HT-29 (cell line): ENCODE results near the gene RAB3B. TPM values are rescaled to one million over a fixed set of nuclear protein-coding genes. Genes with fewer than 3 reads are reported as not detected.
A peak's percentile ranks its signal among the peaks of the same experiment; 100 is the strongest.
"Not testable (repeated sequence)": the region's sequence is repeated elsewhere in the genome, so short reads cannot be mapped to it uniquely, and the experiment has no call there.

Experiments used
- DNase-seq: peaks from one replicate; pipeline ENCODE4 v3.0.0-alpha.2; 2015; ENCODE audit warnings: low spot score
- total RNA-seq: library from RNA; depleted of rRNA; stranded (reverse); fragments of >200 nt; shearing (Covaris generic); gene quantifications from 2 replicates; pipeline ENCODE4 v1.2.3, GENCODE V29; 2014

The RAB3B gene
- total RNA-seq, 1 experiment from 2014 or later: 0.20 TPM

DNA sequence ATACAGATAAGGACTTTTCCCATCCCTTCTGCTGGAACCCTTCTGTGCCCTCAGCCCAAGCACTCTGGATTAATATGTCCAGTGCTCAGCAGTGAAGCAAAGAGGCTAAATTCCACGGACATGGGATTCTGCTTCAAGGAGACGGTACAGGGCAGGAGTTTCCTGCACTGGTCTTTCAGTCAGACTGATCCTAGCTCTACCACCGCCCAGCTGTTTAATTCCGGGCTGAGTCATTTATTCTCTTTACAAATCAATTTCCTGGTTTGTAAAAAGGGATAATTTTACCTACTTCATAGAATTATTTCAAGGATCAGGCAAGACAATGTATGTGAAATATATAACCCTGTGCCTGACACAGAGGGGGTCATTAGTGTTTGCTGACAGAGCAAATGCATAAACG, 70.4 kb downstream of the RAB3B start:
- no peak for DNase-seq

DNA sequence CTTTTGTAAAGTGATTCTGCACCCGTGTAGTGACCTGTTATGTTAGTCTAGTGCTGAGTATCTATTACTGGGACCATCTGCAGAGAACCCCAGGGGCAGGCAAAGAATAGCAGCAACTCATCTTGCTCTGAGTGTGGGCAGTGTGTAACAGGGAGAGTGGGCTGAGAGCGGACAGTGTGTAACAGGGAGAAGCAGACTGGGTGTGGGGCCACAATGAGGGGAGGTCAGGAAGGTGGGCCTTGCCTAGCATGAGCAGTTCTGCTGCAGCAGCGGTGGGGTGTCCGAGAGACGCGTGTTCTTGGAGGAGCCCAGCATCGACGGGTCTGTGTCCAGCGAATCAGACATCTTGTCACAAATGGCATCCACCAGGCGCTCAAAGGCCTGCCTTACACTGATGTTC, 70.8 kb downstream of the RAB3B start:
- no peak for DNase-seq

DNA sequence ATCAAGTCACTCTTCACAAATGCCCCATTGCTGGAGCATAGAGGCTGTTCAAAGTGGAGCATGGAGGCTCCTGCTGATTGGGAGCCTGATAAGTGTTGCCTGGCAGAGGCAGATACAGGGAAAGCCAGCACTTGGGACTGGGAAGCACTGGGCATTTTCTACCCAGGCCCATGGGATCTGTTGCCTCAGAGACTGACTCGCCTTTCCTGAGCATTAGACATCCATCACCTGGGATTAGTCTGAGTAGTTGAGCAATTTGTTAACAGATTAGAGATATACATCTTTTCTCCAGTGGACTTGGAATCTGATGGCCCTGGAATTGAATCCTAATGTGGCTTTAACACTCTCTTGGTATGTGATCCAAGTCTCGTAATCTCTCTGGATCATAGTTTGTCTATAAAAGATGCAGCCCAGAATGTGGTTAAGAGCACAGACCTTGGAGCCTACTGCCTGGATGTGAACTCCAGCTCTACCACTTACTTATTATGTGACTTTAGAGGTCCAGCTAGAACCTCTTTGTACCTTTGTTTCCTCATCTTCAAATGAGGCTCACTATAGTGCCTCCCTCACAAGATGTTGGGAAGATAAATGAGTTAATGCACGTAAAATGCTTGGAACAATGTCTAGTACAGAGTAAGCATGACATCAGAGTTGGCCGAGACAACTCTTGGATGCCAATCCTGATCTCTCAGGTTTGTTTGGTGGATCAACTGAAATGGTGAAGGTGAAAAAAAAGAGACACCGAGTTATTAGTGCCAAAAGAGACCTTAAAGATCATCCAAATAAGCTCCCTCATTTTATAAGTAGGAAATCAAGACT, 73.7 kb downstream of the RAB3B start:
- no peak for DNase-seq

DNA sequence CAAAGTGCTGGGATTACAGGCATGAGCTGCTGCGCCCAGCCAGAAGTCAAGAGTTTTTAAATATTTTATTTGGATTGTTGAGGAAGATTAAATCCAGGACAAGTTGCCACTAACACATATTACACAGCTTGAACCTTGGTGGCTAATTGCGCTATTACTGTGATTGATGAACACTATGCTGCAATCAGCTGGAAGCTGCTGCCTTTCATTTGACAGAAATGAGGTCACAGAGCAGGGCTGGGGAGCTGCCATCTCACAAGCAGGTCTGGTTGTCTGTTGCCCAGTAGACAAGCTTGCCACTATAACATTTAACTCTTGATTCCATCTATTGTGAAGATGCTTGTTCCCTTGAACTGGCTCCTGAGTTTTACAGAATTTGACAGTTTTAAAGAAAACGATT, 74.5 kb downstream of the RAB3B start:
- DNase-seq: no peak

DNA sequence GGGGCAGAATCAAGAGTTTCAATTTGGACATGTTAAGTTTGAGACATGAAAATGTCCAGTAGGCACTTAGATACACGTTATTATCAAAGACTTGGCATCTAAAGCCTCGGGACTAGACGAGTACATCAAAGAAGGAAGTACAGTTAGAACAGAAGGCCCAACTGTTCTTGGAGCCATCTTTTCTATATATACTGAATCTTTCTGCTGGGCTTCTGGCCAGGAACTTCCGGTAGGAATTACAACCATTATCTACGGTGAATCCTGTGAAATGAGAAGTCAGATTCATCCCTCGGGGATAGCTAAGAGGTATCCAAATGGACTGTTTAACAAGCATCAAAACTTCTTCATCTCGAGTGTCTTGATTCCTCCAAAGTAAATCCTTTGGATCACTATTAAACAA, 77.6 kb downstream of the RAB3B start:
- DNase-seq: no peak

DNA sequence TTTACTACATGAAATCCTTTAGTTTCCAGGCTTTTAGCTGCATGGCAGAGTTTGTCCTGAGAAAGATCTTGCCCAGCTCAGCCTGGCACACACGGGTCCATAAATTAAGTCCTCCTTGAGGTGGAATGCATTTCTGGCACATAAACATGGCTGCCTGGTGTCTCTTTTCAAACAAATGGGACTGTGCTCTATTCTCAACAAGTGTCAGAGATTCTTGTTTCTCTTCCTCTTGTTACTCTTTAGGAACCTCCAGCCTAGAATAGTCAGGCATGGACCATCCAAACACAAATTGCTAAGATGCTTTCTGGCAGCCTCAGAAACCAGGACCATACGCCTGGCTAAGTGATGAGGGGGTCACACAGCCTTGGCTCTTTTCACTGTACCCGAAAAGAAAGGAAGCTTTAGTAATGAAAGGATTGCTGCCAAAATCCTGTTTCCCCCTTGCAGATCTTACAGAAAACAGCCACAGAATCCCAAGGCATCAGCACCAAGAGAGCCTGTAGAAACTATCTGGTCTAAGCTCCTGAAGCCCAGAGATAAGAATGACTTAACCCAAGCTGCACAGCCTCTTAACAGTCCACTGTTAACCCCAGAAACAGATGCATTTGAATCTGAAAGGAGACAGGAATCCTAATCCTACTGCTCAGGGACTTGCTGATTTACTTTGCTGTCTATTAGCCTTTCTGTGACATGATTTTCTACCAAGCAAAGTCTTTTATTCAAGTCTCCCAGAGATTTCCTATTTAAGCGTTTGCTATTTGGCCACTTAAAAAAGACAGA, 80.1 kb downstream of the RAB3B start:
- no peak for DNase-seq

DNA sequence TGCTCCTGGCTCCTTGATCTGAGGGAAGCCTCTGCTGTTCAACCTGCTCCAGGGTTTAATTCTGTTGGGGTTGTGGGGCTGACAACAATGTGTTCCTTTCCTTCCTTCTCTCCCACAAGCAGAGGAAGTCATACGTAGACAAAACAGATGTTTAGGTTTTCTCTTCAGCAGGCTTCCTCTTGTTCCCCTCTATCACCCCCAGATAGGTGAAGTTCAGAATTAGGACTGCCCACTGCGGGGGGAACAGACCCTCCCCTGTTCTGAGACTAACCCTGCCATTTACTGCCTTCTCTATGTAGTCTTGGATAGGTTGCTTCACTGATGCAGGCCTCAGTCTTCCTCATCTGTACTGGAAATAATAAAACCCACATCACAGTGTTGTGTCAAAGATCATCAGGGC, 82.0 kb downstream of the RAB3B start:
- no peak for DNase-seq

DNA sequence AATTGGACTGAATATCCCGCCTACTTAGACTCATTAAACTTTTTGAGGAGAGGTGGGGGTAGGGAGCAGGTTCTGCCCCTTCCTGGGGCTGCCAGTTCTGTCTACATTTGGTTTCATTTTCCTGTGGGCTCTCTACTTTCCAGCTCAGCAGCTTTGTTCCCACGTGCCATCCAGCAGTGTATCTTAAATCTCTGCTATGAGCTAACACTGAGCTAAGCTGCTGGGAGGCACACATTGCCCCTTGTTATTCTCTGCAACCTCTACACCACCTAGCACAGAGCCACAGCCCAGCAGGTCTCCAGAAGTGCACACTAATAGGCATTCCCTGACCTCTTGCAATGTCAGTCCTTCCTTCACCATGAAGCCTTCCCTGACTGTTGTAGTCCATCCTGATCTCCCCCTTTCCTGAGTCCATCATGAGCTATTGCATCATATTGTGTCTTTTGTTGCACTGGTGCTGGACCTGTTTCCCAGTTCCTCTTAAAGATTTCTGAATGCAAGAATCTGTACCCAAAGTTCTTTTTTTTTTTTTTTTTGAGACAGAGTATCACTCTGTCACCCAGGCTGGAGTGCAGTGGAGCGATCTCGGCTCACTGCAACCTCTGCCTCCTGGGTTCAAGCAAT, 83.3 kb downstream of the RAB3B start:
- no peak for DNase-seq

DNA sequence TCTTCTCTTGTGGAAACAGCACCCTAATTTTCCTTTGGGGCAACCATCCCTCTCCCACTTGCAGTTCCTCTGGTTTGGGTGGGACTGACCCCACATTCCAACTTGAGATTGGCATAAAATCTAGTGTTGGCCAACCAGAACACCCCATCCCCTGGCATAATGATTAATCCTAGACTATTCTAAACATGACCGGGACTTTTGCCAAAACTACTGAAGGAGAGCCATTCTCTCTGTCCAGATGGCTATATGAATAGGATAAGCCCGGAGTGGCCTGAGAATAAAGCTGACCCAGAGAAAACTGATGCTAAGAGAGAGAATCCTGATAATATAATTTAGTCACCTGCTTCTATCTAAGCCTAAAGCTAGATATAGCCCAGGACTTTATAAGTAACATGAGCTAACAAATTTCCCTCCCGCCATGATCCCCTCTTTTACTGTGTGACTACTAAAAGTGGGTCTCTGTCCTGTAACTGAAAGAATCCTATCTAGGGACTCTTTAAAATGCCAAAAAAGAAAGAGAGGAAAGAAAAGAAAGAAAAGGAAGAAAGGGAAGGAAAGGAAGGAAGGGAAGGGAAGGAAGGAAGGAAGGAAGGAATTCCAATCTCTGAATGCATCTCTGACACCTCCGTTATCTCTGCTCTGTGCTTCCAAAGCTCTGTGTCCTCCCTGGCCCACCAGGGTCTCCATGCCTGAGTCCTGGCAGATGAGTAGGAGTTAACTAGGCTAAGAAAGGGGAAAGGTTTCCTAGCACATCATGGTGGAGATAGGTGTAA, 84.0 kb downstream of the RAB3B start:
- no peak for DNase-seq

DNA sequence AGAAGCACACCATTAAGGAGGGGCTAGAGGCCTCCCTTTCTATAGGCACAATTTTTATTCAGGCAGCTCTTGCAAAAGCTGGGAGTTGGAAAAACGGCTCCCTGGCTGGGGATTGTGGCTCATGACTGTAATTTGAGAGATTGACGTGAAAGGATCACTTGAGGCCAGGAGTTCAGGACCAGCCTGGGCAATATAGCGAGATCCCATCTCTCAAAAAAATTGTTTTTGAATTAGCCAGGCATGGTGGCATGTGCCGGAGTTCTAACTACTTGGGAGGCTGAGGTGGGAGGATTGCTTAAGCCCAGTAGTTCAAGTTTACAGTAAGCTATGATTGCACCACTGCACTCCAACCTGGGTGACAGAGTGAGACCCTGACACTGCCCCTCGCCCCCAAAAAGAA, 88.0 kb downstream of the RAB3B start:
- DNase-seq: no peak

DNA sequence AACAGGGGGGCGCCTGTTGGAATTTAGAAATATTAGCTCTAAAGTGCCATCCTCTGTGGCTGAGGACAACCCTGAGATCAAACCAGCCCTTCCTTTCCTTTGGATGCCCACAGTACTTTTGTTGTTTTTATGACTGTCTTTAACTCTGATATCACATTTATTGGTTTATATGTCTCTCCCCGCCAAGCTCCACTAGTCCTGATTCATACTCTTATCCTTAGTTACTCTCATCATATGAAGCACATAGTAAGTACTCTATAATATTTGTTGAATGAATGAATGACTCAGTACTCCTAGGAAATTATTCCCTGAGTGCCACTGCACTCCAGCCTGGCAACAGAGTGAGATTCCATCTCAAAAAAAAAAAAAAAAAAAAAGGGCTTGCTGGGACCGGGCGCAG, 89.3 kb downstream of the RAB3B start:
- DNase-seq: no peak

DNA sequence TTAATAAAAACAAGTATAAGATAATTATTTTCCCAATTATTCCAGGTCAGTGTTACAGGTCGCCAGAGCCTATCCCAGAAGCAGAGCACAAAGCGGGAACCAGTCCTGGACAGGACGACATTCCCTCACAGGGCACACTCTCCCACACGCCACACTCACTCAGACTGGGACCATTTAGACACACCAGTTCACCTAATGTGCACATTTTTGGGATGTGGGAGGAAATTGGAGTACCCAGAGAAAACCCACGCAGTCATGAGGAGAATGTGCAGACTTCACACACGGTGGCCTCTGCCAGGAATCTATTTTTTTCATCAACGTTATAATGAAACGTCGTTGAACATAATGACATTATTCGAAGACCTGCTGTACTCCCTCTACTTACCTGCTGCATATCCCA, 91.5 kb downstream of the RAB3B start:
- DNase-seq: no peak

DNA sequence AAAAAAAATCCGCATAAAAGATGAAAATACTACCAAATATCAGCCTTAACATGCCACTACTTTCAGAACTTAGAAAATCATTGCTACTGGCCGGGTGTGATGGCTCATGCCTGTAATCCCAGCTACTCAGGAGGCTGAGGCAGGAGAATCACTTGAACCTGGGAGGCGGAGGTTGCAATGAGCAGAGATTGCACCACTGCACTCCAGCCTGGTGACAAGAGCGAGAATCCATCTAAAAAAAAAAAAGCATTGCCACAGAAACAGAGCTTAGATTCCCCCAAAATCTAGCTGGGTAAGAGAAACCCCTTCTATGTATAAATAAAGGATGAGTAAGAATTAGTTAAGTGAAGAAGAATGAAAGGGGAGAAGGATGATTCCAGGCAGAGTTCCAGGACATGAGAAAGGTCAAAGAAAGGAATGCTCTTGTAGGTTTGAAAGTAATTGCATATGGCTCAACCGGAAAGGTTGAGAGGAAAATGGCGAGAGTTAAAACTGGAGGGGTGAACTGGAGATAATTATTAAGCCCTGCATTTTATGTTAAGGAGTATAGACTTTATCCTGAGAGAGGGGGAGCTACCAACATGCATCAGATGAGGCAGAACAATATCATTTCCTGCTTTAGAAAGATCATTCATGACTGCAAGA, 92.3 kb downstream of the RAB3B start:
- DNase-seq: no peak

DNA sequence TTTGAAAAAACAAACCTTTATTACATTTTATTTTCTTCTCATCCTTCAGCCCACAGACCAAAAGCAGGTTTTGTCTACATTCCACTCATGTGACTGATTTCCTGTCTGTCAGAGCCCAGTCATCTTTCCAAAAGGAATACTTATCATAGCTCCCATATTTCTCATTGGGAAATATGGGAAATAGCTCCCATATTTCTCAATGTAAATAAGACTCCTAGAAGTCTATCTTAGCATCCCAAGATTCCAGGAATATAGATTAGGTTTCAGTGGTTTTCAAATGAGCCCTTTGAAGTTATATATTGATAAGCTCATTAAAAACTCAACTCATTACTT, 92.8 kb downstream of the RAB3B start:
- no peak for DNase-seq

DNA sequence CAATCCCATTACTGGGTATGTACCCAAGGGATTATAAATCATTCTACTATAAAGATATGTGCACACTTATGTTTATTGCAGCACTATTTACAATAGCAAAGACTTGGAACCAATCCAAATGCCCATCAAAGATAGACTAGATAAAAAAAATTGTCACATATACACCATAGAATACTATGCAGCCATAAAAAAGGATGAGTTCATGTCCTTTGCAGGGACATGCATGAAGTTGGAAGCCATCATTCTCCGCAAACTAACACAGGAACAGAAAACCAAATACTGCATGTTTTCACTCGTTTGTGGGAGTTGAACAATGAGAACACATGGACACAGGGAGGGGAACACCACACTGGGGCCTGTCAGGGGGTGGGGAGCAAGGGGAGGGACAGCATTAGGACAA, 95.8 kb downstream of the RAB3B start:
- DNase-seq: not testable (repeated sequence)

DNA sequence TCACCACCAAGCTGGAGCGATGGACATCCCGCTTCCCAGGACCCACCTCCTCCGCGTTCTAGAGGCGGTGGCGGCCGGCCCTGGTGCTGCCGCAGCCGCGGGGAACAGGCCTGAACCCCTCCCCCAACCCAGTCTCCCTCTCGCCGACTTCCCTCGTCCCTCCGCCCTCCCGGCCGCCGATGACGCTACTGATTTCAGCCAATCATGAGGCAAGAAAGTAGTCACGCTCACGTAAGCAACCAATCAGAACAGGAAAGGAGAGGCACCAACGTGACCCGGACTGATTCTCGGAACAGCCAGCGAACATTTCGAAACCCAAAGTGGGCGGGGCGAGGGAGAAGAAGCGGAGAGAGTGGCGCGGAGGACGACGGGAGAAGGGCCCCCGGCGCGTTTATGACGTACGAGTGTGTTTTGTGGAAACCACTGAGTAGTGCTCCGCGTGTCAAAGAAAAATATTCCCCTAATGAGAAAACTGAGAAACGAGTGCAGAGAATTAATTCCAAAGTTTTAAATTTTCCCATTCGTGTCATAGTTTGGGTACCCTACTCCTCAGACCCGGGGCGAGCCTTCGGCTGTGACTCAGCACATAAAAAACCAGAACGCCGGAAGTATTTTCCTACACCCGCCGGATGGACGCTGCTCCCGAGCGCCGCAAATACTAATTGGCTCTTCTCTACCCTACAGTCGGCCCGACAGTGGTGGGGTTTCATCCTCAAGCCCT, 111.7 kb downstream of the RAB3B start, which contains the start of gene NRDC:
NRDC (minus strand) TSS at position 112 of the 721 bp plus-strand sequence. CDS start 112 bp downstream, outside the sequence.
- DNase-seq: peak; percentile 100

DNA sequence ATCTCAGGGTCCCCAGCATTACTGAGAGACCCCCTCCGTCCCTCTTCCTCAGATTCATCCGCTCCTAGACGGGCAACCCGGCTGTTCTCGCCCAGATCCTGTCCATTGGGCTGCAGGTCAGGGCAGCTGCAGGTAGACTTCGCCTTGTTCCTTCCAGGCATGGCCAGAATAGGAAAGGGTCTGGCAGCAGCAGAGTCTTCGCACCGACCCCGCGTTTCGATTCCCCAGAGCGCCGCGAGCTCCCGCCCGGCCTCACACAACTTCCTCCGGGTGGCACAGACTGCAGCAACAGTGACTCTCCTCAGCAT, 112.2 kb downstream of the RAB3B start:
- DNase-seq: no peak

DNA sequence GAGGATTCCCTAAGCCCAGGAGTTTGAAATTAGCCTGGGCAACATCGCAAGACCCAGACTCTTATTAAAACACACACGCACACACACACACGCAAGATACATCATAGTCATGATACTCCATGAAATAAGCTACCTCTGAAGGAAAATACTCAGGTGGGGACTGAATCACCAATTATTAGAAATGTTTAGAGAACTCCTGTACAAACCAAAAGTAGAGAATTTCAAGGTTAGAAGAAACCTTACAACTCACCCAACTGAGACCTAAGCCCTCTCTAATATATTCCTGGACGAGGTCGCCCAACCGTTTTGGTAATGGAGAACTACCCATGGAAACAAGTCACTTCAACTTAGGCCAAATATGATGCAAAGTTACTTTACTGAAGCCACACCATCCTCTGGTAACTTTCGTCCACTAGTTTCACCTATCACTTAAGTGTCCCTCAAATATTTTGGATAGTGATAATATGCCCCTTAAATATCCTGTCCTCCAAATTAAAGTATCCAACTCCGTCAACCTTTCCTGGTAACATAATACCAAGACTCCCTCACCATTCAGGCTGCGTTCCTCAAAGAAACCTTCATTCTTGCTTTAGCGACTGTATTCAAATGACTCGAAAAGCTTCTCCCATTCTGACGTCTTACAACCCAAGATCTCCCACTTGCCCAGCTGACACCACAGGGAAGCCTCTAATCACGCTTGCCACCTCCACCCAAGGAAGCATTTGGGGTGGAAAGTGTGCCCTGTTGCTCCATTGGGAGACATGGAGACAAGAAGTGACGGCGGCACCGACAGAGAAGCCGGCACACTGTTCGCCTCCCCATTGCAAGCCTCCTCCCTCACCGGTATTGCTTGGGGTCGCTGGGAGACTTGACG, 112.8 kb downstream of the RAB3B start:
- DNase-seq: peak; percentile 56

DNA sequence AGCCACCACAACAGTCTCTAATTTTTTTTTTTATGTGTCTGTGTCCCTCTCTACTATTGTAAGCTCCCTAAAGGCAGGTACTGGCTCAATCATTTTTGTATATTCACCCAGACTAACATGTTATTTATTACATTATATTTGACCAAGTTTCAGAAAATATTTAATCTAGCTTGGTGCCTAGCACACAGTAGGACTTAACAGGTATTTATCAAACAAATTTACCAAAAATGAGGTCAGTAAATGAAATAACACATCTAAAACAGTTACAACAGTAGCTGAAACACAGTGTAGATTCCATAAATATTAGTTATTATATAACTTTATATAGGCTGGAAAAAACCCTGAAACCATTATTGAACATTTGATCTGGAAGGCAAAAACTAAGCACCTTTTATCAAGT, 114.7 kb downstream of the RAB3B start:
- DNase-seq: no peak

DNA sequence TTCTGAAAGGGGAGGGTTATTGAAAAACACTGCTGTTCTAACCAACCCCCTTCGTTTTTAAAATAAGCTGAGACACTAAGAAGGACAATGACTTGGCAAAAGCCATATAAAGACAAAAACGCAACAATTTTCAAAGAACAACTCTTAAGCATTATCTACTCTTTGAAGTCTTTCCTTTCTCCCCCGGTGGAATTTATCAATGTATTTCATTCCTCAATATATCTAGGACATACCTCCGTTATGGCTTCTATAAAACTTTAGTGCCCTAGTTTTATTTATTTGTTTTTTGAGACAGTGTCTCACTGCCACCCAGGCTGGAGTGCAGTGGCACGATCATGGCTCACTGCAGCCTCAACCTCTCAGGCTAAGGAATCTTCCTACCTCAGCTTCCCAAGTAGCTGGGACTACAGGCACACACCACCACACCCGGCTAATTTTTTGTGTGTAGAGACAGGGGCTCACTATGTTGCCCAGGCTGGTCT, 115.2 kb downstream of the RAB3B start:
- no peak for DNase-seq
